GM12874 (cell line): Measurements from ENCODE around the gene SMC4.

Experiments used
- TF ChIP-seq, protein P1 (sequence below): IDR thresholded peaks from 2 replicates; pipeline ENCODE4 v1.5.1; 2011; ENCODE audit warnings: low read depth, mild to moderate bottlenecking, control low read depth, low read length, moderate library complexity; ENCODE audit not compliant: insufficient read depth

The SMC4 gene

GRCh38 chr3:160384639-160385318 lies 14.7 kb upstream of the SMC4 start:
- TF ChIP-seq, protein P1, sequence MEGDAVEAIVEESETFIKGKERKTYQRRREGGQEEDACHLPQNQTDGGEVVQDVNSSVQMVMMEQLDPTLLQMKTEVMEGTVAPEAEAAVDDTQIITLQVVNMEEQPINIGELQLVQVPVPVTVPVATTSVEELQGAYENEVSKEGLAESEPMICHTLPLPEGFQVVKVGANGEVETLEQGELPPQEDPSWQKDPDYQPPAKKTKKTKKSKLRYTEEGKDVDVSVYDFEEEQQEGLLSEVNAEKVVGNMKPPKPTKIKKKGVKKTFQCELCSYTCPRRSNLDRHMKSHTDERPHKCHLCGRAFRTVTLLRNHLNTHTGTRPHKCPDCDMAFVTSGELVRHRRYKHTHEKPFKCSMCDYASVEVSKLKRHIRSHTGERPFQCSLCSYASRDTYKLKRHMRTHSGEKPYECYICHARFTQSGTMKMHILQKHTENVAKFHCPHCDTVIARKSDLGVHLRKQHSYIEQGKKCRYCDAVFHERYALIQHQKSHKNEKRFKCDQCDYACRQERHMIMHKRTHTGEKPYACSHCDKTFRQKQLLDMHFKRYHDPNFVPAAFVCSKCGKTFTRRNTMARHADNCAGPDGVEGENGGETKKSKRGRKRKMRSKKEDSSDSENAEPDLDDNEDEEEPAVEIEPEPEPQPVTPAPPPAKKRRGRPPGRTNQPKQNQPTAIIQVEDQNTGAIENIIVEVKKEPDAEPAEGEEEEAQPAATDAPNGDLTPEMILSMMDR, result no peak

DNA sequence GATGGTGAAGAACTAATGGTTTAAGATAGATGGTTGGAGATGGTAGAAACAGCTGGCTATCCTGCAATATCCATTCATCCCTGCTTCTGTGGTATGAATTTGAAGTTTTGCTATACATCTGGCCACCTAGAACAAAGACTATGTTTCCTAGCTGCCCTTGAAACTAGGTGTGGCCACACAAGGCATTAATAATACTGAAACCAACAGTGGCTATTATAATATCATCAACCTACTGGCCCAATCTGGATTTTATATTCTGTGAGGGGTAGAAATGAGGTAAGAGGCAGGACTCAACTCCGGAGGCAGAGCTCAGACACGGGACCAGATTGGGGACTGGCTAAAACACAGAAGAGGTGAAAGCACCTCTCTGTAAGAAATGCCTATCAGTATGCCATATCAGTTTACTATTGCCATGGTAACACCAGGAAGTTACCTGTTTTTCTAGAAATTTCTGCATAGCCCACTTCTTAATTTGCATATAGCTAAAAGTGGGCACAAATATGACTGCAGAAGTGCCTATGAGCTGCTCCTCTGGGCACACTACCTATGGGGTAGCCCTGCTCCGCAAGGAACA lies 8.8 kb upstream of the SMC4 start:
- TF ChIP-seq, protein P1, result no peak

GRCh38 chr3:160392798-160393197 lies 6.7 kb upstream of the SMC4 start:
- TF ChIP-seq, protein P1, result no peak

DNA sequence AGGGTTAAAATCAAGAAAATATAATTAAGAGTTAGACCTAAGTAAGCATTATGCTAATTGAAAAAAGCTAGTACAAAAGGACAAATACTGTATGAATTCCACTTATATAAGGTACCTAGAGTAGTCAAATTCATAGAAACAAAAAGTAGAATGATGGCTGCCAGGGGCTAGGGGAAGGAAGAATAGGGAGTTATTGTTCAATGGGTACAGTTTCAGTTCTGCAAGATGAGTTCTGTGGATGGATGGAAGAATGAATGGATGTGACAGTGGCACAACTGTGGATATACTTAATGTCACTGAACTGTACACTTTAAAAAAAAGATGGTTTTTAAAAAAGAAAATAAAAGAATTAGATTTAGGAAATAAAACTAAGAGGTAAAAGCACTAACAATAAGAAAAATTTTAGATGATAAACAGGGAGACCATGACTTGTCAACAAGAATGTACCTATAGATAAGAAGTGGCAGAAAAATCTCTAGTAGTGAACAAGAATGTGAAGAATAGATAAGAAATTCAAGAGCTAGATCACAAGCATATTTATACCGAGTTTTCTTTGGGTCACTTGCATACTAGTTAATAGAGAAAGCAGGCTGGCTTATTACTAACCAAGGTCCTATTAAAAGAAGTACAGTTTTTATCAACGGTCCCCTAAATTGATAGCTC lies 6.0 kb upstream of the SMC4 start:
- TF ChIP-seq, protein P1, result no peak

- TF ChIP-seq, protein P1, result no peak
These were observed 5.4 kb upstream of the SMC4 start for GRCh38 chr3:160394009-160394392.

DNA sequence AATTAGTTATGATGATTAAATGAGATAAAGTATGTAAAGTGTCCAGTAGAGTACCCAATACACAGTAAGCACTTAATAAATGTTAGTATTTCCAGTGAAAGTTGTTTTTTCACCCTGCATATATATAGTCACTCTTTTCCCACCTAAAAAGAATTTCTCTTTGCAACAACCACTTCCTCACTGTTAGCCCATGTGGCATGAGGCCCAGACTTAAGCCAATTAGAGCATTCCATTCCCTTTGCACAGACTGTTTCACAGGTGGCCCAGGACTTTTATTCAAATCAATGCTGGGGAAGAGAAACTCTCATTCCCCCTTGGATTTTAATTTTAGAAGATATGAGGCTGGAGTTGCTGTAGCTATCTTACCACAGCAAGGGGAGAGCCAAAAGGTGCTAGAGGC lies 4.2 kb upstream of the SMC4 start:
- TF ChIP-seq, protein P1, result no peak

DNA sequence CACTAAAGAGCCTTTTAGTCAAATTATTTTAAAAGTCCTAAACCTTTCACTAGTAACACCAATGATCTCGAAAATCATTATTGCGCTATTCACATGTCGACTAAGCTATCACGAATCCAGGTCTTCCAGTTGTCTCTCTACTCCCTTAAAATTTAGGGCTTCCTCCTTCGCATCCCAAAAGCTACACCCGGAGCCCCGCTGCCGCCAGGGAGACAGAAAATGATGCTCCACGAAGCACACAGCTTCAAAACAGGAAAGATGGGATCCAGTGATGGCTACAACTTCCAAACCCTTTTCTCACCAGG lies 678 bp upstream of the SMC4 start:
- TF ChIP-seq, protein P1, result no peak
